HG02970 (cell line): ENCODE measurements around the gene TM4SF4.
"Not testable (repeated sequence)": the region's sequence is repeated elsewhere in the genome, so short reads cannot be mapped to it uniquely, and the experiment has no call there.

Experiments
- ATAC-seq: cut with Tn5 transposase; IDR thresholded peaks from one replicate; pipeline ENCODE4 v1.9.1; 2021; ENCODE audit warnings: mild to moderate bottlenecking, moderate library complexity, moderate number of reproducible peaks; ENCODE audit not compliant: unreplicated experiment, low FRiP score

TM4SF4 gene

GRCh38 chr3:149474250-149474817, at the start of gene TM4SF4:
Gene TM4SF4 (plus strand): TSS chr3:149474697. CDS start chr3:149474878, 181 bp downstream.
- no peak for ATAC-seq

- ATAC-seq = no peak
Measured at GRCh38 chr3:149424918-149425317, 49.6 kb upstream of the TM4SF4 start.

GRCh38 chr3:149426325-149426724, 48.2 kb upstream of the TM4SF4 start:
- no peak for ATAC-seq

GRCh38 chr3:149428087-149428486, 46.4 kb upstream of the TM4SF4 start:
- no peak for ATAC-seq

GRCh38 chr3:149430216-149430615, 44.3 kb upstream of the TM4SF4 start:
- no peak for ATAC-seq

- ATAC-seq = no peak
Measured at GRCh38 chr3:149432149-149432548, 42.3 kb upstream of the TM4SF4 start.

- no peak for ATAC-seq
Measured at GRCh38 chr3:149435996-149436885, 38.3 kb upstream of the TM4SF4 start.

- ATAC-seq = no peak
Measured at GRCh38 chr3:149437286-149437685, 37.2 kb upstream of the TM4SF4 start.

- no peak for ATAC-seq
Measured at GRCh38 chr3:149437710-149438109, 36.8 kb upstream of the TM4SF4 start.

GRCh38 chr3:149438981-149439380, 35.5 kb upstream of the TM4SF4 start:
- no peak for ATAC-seq

- ATAC-seq = no peak
Measured at GRCh38 chr3:149441642-149442041, 32.9 kb upstream of the TM4SF4 start.

GRCh38 chr3:149442043-149442442, 32.5 kb upstream of the TM4SF4 start:
- ATAC-seq = no peak

GRCh38 chr3:149442851-149443544, 31.5 kb upstream of the TM4SF4 start:
- ATAC-seq = no peak

- ATAC-seq = no peak
Measured at GRCh38 chr3:149443545-149443912, 31.0 kb upstream of the TM4SF4 start.

GRCh38 chr3:149444867-149445266, 29.6 kb upstream of the TM4SF4 start:
- ATAC-seq = not testable (repeated sequence)

GRCh38 chr3:149448331-149448831, 26.1 kb upstream of the TM4SF4 start:
- ATAC-seq = no peak

GRCh38 chr3:149449182-149449581, 25.3 kb upstream of the TM4SF4 start:
- ATAC-seq = no peak

- ATAC-seq = no peak
Measured at GRCh38 chr3:149449799-149450198, 24.7 kb upstream of the TM4SF4 start.

GRCh38 chr3:149450281-149450680, 24.2 kb upstream of the TM4SF4 start:
- ATAC-seq = no peak

- ATAC-seq = no peak
Measured at GRCh38 chr3:149452036-149452435, 22.5 kb upstream of the TM4SF4 start.

- ATAC-seq = no peak
Measured at GRCh38 chr3:149453140-149453805, 21.2 kb upstream of the TM4SF4 start.
